Peyer's patch (tissue), 4 donors: ENCODE results near the gene TUBA3E.

Experiments
- CTCF ChIP-seq, 6 experiments: fragments of 450-650 bp in 4 of 6; fragments of 200-600 bp in 2 of 6; sonication (generic) in 1 of 6; IDR thresholded peaks; one replicate each; pipeline ENCODE4 v1.5.1; 2017 to 2019; ENCODE audit warnings: antibody characterized with exemption in 6 of 6, mild to moderate bottlenecking in 3 of 6, moderate library complexity in 1 of 6
- POLR2A ChIP-seq, 2 donors: fragments of 450-650 bp; IDR thresholded peaks; one replicate each; pipeline ENCODE4 v1.5.1; 2017; ENCODE audit warnings: antibody characterized with exemption in 2 of 2, mild to moderate bottlenecking in 2 of 2, moderate library complexity in 2 of 2

GRCh38 chr2:130187268-130187667 lies 11.0 kb downstream of the TUBA3E start:
- TF ChIP-seq CTCF (IDR thresholded peaks at IDR 0.05): no peak
- no peak for TF ChIP-seq POLR2A (IDR thresholded peaks at IDR 0.05)
